Neural progenitor cell (in vitro differentiated cells): ENCODE results near the gene RALGDS.

Experiments used
- EZH2 ChIP-seq: fragments of 200-600 bp; sonication (generic); IDR thresholded peaks from 2 replicates; pipeline ENCODE4 v1.6.1; 2017; ENCODE audit warnings: antibody characterized with exemption, mild to moderate bottlenecking, moderate library complexity
- TF ChIP-seq, protein P1 (sequence below): fragments of 200-600 bp; sonication (generic); IDR thresholded peaks from 2 replicates; pipeline ENCODE4 v1.5.1; 2017; ENCODE audit warnings: antibody characterized with exemption, mild to moderate bottlenecking

DNA sequence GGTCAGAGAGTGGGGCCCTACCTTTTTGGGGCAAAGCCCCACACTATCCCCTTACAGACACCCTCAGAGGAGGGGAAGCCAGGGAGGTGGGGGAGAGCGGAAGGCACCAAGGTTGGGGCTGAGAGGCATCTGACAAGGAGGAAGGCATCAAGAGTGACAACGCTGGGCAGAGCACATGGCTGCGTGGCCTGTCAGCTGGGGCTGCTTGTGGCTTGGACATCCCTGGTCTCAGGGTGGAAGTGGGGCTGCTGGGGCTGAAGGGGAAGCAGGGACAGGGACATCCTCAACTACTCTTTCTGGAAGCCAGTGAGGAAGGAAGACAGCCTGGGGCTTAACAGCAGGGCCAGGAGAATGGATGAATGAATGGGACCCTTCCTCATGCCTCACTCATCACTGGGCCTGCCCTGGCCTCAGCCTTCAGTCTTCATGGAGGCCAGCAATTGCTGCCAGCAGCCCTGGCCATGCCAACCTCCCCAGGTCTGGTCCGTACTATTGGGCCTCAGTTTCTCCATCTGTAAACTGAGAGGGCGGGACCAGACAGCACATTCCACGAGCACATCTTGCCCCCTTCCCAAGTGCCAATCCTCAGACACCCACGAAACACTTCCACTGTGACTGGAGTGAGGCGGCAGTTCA lies 993 bp upstream of the RALGDS start:
- TF ChIP-seq, protein P1, sequence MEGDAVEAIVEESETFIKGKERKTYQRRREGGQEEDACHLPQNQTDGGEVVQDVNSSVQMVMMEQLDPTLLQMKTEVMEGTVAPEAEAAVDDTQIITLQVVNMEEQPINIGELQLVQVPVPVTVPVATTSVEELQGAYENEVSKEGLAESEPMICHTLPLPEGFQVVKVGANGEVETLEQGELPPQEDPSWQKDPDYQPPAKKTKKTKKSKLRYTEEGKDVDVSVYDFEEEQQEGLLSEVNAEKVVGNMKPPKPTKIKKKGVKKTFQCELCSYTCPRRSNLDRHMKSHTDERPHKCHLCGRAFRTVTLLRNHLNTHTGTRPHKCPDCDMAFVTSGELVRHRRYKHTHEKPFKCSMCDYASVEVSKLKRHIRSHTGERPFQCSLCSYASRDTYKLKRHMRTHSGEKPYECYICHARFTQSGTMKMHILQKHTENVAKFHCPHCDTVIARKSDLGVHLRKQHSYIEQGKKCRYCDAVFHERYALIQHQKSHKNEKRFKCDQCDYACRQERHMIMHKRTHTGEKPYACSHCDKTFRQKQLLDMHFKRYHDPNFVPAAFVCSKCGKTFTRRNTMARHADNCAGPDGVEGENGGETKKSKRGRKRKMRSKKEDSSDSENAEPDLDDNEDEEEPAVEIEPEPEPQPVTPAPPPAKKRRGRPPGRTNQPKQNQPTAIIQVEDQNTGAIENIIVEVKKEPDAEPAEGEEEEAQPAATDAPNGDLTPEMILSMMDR: no peak
- no peak for TF ChIP-seq EZH2
